GM19240 (cell line): ENCODE measurements around the gene LLGL2.
"Not testable (repeated sequence)": the region's sequence is repeated elsewhere in the genome, so short reads cannot be mapped to it uniquely, and the experiment has no call there.

Experiments used
- DNase-seq: peaks from one replicate; pipeline ENCODE4 v3.0.0; 2011; ENCODE audit warnings: low spot score; ENCODE audit not compliant: insufficient read length

The LLGL2 gene

GRCh38 chr17:75590314-75590761 is 64.8 kb downstream of the LLGL2 start:
- no peak for DNase-seq

DNA sequence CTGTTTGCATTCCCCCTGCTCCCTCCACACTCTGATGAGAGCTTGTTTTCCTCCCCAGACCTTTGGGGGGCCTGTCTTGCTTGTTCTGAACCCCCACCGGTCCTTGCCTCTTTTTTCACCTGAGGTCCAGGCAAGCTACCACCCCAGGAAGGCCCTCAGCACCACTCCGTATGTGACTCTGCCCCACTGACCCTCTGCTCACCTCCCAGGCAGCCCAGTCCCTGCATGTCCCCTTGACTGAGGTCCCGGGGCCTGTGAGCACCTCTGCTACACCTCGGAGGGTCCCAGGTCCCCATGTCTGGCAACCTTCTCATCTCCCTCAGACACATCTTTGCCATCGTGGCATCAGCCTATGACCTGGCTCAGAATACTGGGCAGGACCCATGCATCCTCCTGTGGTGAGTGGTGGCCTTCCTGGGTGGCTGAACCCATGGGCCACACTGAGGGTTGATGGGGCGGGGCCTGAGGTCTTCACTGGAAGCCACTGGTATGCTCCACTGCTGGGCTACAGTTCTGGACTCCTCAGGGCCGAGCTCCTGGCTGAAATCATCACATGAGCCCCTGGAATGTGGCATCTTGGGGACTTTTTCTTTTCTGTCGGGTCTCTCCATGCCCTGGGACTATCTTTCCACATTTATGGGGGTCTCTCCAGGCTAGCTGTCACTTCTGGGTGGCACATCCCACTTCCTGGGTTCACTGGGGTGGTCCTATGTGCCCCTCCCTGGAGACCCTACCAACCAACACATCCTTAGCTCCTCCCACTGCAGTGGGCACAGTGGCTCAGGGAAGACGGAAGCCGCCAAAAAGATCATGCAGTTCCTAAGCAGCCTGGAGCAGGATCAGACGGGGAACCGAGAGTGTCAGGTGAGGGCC is 65.6 kb downstream of the LLGL2 start:
- no peak for DNase-seq

GRCh38 chr17:75591722-75592302 is 66.3 kb downstream of the LLGL2 start:
- DNase-seq: no peak

GRCh38 chr17:75592348-75593020 is 67.0 kb downstream of the LLGL2 start:
- no peak for DNase-seq

DNA sequence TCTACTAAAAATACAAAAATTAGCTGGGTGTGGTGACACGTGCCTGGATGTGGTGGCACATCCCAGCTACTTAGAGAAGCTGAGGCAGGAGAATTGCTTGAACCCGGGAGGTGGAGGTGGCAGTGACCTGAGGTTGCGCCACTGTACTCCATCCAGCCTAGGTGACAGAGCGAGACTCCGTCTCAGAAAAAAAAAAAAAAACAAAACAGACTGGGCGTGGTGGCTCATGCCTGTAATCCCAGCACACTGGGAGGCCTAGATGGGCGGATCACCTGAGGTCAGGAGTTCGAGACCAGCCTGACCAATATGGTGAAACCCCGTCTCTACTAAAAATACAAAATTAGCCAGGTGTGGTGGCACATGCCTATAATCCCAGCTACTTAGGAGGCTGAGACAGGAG is 67.9 kb downstream of the LLGL2 start:
- DNase-seq: not testable (repeated sequence)

DNA sequence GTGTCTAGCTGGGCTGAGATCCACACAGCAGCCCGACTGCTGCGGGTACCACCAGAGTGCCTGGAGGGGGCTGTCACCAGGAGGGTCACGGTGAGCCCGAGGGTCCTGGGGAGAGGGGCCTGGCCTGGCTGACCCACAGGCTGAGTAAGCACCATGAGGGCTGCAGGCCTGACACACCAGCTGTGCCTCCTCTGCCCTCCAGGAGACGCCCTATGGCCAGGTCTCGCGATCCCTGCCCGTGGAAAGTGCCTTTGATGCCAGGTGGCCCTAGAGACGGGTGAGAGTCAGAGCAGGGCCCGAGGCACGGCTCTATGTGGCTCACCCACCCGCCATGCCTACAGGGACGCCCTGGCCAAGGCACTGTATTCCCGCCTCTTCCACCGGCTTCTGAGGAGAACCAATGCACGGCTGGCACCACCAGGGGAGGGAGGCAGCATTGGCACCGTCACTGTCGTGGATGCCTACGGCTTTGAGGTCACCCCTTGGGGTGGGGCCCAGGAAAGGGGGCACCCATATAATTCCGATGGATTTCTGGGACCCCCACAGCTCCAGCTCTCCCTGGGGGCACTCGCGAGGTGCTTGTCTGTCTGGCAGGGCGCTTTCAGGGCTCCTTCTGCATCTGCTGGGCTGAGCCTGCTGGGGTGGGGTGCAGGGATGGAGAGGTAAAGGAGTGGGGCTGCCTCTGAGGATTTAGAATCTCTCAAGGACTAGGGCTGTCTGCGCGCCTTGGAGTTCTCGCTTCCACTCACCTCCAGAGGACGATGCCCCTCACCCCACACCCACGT is 69.2 kb downstream of the LLGL2 start:
- no peak for DNase-seq

DNA sequence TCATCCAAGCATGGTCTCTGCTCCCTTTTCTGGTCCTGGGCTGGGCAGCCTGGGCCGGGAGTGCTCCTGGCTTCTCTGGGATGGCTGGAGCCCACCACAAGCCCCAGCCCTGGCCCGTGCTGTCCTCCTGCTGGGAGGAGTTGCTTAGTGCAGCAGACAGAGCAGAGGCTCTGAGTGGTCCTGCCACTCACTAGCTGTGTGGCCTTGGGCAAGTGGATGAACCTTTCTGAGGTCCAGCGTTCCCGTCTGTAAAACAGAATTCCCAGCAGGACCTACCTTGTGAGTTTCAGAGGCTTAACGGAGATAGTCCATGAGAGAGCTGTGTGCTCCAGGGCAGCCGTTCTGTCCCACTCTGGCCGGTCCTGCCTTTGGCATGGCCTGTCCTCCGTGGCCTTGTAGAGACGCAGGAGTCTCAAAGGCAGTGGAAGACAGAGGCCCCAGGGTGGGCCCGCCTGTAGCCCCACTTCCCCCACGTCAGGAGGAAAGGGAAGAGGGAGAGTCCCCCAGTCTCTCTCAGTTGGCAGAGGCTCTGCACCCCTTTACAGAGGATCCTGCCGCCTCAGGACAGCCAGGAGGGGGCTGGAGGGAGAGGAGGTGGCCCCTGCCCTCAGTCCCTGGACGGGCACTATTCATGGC is 69.9 kb downstream of the LLGL2 start:
- no peak for DNase-seq

GRCh38 chr17:75595920-75596313 is 70.4 kb downstream of the LLGL2 start:
- no peak for DNase-seq

DNA sequence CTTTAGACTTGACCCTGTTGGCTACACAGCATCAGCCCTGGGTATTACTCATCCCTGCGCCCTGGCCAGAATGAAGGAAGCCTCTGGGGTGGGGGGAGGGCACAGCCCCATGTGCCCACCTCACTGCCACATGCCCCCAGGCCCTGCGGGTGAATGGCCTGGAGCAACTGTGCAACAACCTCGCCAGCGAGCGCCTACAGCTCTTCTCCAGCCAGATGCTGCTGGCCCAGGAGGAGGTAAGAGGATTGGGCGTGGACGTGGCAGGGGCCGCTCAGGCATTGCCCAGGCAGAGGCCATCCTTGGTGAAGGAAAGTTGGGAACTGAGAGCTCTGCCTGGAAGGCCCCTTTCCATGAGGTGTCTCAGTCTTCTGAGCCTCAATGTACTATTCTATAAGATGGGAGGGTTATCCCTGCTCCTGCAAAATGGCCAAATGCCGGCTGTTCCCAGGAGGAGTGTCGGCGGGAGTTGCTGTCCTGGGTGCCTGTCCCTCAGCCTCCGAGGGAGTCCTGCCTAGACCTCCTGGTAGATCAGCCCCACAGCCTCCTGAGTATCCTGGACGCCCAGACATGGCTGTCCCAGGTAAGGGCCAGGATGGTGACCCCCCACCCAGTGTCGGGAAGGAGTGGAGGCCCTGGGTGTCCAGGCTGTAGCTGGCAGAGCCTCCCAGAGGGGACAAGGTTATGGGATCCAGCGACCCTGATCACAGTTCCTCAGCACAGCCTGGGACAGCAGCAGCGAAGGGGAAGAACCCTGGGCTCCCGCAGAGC is 71.0 kb downstream of the LLGL2 start:
- no peak for DNase-seq

GRCh38 chr17:75601057-75601987 is 75.8 kb downstream of the LLGL2 start:
- DNase-seq: no peak

DNA sequence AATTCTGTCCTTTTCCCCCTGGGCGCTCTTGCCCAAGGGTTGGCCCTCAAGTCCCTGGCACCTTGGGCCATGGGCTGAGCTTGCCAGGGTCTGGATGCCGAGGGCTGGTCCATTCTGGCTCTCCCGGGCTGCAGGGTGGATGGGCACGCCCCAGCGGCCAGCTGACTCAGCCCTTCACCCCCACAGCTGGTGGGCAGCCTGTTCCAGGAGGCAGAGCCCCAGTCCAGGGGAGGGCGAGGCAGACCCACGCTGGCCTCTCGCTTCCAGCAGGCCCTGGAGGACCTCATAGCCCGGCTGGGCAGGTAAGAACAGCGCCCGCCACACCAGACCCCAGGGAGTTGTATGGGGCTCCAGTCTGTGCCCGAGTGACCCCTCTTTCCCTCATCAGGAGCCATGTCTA is 77.1 kb downstream of the LLGL2 start:
- no peak for DNase-seq

- DNase-seq: no peak
These were observed 77.6 kb downstream of the LLGL2 start for GRCh38 chr17:75603123-75603522.

DNA sequence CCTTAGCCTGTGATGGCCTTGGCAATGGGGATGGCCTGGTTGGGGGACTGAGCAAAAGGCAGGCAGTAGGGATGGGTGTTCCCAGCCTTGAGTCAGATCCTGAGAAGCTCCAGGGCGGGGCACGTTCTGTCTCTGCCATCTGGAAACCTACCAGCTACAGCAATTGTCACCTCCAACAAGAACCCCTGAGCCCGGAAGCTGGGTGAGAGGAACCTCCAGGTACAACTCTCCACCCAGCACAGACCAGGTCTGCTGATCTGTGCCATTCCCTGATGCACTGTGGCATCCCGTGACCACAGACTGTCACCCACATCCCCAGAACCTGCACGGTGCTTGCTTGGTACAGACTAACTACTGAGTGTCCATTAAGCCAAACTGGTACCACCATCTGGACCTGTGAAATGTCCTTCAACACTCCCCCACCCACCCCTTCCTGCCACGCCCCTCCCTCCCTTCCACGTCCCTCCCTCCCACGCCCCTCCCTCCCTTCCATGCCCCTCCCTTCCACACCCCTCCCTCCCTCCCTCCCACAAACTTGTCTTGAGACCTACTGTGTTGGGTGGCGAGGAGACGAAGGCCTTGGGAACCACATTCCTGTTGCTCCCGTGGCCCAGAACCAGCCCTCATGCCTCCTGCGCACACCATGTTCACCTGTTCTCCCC is 78.7 kb downstream of the LLGL2 start:
- no peak for DNase-seq

- DNase-seq: no peak
These were observed 80.3 kb downstream of the LLGL2 start for GRCh38 chr17:75605790-75606189.

GRCh38 chr17:75607086-75607485 is 81.6 kb downstream of the LLGL2 start:
- no peak for DNase-seq

GRCh38 chr17:75610103-75610984 is 84.8 kb downstream of the LLGL2 start:
- DNase-seq: no peak

- DNase-seq: no peak
These were observed 86.4 kb downstream of the LLGL2 start for GRCh38 chr17:75611851-75612429.
